NCI-H524 (cell line): Measurements from ENCODE around the gene PADI1.

ENCODE experiments used
- DNase-seq, 2 experiments: peaks; one replicate each; lab custom pipeline; 2025; lab: John Stamatoyannopoulos, UW

PADI1 gene

GRCh38 chr1:17181781-17182464, 23.0 kb upstream of the PADI1 start:
- DNase-seq: no peak

DNA sequence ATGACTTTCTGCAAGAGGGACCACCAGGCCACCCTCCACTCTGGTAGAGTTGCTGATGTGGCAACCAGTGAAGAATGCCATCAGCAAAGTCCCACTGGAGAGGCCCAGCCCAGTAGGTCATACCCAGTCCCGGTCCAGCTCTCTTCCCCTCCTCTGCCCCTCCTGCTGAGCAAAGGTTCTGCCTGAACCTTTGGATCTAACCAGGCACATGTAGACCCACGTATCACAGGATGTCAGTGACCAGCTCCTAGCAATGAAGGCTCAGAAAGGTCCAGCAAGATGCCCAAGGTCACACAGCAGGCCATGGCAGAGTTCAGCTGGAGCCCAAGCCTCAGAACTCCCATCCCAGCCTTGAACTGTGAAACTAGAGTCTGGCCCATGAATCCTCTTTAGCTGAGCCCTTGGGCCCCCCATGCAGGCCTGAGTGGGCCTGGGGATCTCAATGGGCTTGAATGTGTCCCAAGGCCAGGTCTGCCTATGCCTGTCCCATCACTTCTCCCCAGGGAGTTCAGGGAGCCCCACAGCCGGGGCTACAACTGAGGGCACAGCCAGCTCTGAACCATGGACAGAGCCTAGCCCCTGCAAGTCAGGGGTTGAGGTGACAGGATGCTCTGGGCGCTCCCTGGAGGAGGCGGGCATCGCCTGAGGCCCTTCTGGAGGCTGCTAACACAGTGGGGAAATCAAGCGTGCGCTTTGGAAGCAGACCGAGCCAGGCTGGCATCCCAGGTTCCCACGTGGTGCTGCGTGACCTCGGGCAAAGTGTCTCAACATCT, 21.4 kb upstream of the PADI1 start:
- no peak for DNase-seq

DNA sequence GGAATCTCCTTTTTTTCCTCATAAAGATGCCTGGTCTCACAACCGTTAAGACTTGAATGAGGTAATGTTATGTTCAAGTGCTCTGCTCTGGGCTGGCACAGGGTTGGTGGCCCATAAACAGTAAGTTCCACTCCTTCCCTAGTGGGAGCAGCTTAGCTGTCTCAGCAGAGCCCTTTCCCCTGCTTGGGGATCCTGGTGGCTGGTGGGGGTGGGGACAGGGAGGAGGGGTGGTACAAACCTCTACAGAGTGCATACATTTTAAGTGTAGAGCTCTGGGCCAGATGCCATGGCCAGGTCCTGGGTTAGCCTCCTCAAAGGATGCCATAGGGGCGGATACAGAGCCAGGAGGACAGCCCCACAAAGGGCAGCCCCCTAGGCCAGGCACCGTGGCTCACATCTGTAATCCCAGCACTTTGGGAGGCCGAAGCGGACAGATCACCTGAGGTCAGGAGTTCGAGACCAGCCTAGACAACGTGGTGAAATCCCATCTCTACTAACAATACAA, 20.7 kb upstream of the PADI1 start:
- no peak for DNase-seq

- no peak for DNase-seq
Observed at GRCh38 chr1:17184822-17185484, 20.0 kb upstream of the PADI1 start.

- no peak for DNase-seq
Observed at GRCh38 chr1:17185485-17185860, 19.5 kb upstream of the PADI1 start.

GRCh38 chr1:17186216-17186909, 18.6 kb upstream of the PADI1 start:
- no peak for DNase-seq

GRCh38 chr1:17187051-17187450, 17.9 kb upstream of the PADI1 start:
- DNase-seq: no peak

GRCh38 chr1:17188217-17188616, 16.7 kb upstream of the PADI1 start:
- no peak for DNase-seq

DNA sequence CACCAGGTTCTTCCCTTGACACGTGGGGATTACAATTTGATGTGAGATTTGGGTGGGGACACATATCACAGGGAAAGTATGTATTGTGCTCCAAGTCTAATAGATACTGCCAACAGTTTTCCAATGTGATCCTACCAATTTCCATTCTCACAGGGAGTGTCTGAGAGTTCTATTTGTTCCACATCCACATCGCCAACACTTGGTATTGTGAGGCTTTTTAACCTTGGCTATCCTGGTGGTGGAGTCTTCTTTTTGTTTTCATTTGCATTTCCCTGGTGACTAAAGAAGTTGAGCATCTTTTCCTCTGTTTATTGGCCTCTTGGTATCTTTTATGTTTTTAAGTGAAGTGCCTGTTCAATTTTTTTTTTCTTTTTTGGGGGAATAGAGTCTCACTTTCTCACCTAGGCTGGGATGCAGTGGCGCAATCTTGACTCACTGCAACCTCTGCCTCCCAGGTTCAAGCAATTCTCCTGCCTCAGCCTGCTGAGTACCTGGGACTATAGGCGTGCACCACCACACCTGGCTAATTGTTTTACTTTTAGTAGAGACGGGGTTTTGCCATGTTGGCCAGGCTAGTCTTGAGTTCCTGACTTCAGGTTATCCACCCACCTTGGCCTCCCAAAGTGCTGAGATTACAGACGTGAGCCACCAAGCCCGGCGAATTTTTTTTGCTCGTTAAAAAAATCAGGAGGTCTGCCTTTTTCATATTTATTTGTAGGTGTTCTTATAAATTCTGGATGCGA, 15.9 kb upstream of the PADI1 start:
- no peak for DNase-seq

- no peak for DNase-seq
Observed at GRCh38 chr1:17189632-17189990, 15.3 kb upstream of the PADI1 start.

DNA sequence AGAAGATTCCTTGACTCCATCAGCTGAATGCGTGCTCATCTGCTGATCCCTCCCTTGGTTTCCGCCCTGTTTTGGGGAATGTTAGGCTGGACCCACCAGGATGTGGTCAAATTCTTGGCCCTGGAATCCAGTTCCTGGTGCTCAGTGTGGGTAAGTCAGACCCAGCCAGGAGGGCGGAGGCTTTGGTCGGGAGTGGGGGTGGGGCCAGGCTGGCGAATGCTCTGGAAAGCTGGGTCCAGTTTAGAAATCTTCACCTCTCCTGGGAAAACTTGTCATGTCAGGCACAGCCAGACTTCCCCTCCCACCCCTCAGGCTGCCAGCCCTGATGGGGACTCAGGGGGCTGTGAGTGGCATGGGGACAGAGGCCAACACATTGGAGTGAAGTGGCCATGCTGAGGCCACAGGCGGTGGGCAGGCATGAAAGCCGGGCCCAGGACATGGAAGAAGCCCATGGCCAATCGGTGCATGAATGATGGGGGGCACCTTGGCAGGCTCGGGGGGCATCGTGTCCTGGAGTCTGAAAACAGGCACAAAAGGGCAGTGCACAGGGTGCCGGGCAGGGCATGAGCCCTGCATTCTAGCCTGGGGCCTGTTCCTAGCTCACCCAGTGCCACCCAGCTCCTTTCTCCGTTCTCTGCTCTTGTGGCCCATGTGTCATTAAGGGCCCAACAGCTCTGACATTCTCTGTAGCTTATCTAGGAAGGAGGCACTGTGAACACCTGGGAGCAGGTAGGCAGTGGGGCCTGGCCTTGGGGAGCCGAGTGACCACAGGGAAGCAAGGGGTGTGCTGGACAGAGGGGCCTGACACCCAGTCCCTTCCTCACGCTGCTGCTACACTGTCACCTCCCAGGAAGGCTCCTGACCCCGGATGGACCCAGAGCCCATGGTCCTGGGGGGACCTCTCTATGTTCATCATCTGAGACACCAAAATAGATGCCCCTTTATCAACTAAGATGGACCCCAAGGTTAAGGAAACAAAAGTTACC, 14.6 kb upstream of the PADI1 start:
- DNase-seq: no peak

DNA sequence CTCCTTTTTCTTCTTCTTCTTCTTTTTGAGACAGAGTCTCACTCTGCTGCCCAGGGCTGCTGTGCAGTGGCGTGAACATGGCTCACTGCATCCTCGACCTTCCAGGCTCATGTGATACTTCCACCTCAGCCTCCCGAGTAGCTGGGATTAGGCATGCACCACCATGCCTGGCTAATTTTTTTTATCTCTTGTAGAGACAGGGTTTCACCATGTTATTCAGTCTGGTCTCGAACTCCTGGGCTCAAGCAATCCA, 13.0 kb upstream of the PADI1 start:
- DNase-seq: no peak

- DNase-seq: no peak
Observed at GRCh38 chr1:17192394-17193221, 12.3 kb upstream of the PADI1 start.

DNA sequence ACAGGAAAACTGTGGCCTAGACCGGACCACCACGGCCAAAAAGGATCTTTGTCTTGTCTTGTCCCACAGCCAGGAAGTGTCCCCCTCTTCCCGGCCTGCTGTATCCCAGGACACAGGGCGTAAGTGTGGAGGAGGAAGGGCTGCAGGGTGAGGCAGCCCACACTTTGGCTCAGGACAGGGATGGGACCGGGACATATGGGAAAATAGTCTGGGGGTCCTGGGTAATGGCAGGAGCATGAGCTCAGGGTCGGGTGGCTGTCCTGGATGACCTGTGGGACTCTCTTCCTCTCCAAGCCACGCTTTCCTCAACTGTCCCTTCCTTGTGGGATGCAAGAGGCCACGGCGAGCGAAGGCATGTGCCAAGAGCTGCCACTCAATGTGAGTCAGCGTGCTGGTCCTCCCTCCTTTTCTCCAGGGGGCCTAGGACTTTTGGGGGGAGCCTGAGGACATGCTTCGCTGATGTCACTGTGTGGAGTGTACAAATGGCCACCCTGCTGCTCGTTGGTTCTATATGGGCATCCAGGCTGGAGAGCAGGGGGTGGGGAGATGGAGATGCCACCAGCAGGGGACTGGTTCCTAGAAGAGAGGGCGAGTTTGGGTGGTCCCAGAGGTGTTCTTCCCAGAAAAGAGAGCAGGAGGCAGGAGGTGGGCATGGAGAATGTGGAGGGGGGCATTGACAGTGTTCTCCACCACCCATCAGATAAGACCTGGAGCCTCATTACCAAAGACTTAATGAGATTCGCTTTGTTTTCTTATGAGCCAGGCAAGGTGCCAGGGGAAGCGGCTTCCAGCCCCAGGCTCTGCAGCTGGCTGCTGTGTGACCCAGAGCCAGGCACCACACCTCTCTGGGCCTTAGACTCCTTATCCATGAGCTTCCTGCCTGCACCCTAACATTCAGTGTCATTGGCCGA, 11.5 kb upstream of the PADI1 start:
- no peak for DNase-seq

- no peak for DNase-seq
Observed at GRCh38 chr1:17194133-17194475, 10.8 kb upstream of the PADI1 start.

DNA sequence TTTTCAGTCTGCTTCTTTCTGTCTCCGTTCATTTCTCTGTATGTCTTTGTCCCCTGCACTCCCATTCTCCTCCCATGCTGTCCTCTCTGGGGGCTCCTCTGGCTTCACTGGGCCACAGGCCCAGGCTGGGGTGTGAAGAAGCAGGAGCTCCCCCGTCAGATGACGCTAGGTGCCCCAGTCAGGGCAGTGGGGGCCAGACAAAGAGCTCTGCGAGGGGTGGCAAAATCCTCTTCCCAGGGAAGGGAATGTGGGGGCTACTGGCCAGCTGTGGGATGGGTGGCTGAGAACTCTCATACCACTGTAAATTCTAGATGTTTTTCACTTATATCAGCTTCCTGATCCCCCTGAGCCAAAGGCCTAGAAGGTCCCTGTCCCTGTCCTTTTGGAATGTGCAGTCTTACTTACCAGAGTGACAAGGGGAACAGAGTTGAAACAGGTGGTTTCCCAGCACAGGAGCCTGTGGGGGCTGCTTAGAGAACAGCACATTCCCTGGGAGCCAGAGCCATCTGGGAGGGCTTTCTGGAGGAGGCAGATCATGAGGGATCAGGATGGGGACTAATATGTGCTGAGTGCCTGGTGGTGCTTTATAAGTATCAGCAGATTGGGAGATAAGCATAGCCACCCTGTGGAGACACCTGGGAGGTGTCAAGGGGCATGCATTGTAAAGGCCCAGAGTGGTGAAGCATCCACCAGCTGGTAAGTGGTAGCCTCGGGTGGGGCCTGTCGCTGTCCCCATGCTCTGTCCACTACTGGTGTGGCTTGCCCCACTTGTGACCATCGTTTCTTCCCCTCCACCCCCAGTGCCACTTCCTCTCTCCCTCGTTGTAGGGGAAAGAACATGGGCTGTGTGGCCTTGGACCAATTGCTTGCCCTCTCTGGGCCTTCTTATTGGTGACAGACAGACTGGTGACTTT, 10.1 kb upstream of the PADI1 start:
- DNase-seq: no peak

GRCh38 chr1:17195731-17196130, 9.2 kb upstream of the PADI1 start:
- no peak for DNase-seq
